Cardiac muscle cell (in vitro differentiated cells and primary cell): ENCODE data around the gene GID8. TPM values are rescaled to one million over a fixed set of nuclear protein-coding genes. Genes with fewer than 3 reads are reported as not detected.

Experiments
- DNase-seq, 2 donors: peaks; one replicate each; pipeline versions ENCODE4 v3.0.0 to v3.0.0-alpha.2; 2010 to 2017; ENCODE audit warnings: low read depth in 1 of 2, low spot score in 1 of 2
- H3K27ac ChIP-seq: fragments of 200-600 bp; sonication (generic); 2 replicates; pipeline ENCODE4 v1.5.1; 2016
- H3K27me3 ChIP-seq: fragments of 200-600 bp; sonication (generic); 2 replicates; pipeline ENCODE4 v1.6.0; 2016; ENCODE audit warnings: control low read depth
- H3K36me3 ChIP-seq: fragments of 200-600 bp; sonication (generic); 2 replicates; pipeline ENCODE4 v1.5.1; 2016; ENCODE audit warnings: control low read depth
- H3K4me1 ChIP-seq: fragments of 200-600 bp; sonication (generic); 2 replicates; pipeline ENCODE4 v1.8.1; 2017; ENCODE audit warnings: low read depth, mild to moderate bottlenecking, mixed run types
- H3K4me3 ChIP-seq: fragments of 200-600 bp; sonication (generic); 2 replicates; pipeline ENCODE4 v1.5.1; 2016; ENCODE audit warnings: mild to moderate bottlenecking
- H3K9me3 ChIP-seq: fragments of 200-600 bp; sonication (generic); 2 replicates; pipeline ENCODE4 v1.5.1; 2017; ENCODE audit warnings: low read depth, mild to moderate bottlenecking, control low read depth
- CTCF ChIP-seq: IDR thresholded peaks from 2 replicates; pipeline ENCODE4 v1.5.1; 2012; ENCODE audit warnings: low read depth, mild to moderate bottlenecking, low read length
- polyA plus RNA-seq: library from polyadenylated mRNA; unstranded; fragments of >200 nt; fragmentation: Nextera tagmentation; extraction: Ambion mirVana; gene quantifications from 2 replicates; pipeline ENCODE4 v1.2.1, GENCODE V29; 2016
- total RNA-seq: library from RNA; depleted of rRNA; stranded (reverse); fragments of >200 nt; gene quantifications from 2 replicates; pipeline ENCODE4 v1.2.3, GENCODE V29; 2016

Gene GID8
- total and polyA plus RNA-seq, 2 experiments from 2014 or later: 24.5 to 49.5 TPM

- Histone ChIP-seq H3K4me3 (no peak overlapping the region), H3K4me1 (no peaks in the 10 kb centered on the region), H3K27ac (no peak overlapping the region), H3K27me3 (peaks cover 53% of the 10 kb centered on the region), H3K9me3 (no peaks in the 10 kb centered on the region), H3K36me3 (no peaks in the 10 kb centered on the region)
- DNase-seq: no peak
- no peak for TF ChIP-seq CTCF
Measured at GRCh38 chr20:62993856-62994494, 56.0 kb downstream of the GID8 start.

- Histone ChIP-seq H3K27me3 (peaks cover 57% of the 10 kb centered on the region), H3K27ac (no peak overlapping the region), H3K4me1 (no peaks in the 10 kb centered on the region), H3K4me3 (no peak overlapping the region), H3K36me3 (no peaks in the 10 kb centered on the region), H3K9me3 (no peaks in the 10 kb centered on the region)
- no peak for DNase-seq
- no peak for TF ChIP-seq CTCF
Measured at GRCh38 chr20:62994869-62995281, 56.9 kb downstream of the GID8 start.

GRCh38 chr20:62995481-62995880 is 57.5 kb downstream of the GID8 start:
- Histone ChIP-seq H3K27ac (no peak overlapping the region), H3K4me1 (no peaks in the 10 kb centered on the region), H3K36me3 (no peaks in the 10 kb centered on the region), H3K9me3 (no peaks in the 10 kb centered on the region), H3K27me3 (peaks cover 58% of the 10 kb centered on the region), H3K4me3 (no peak overlapping the region)
- TF ChIP-seq CTCF: no peak
- no peak for DNase-seq

GRCh38 chr20:62995898-62996595 is 58.1 kb downstream of the GID8 start:
- Histone ChIP-seq H3K27ac (no peak overlapping the region), H3K27me3 (peaks cover 60% of the 10 kb centered on the region), H3K4me3 (no peak overlapping the region), H3K9me3 (no peaks in the 10 kb centered on the region), H3K4me1 (no peaks in the 10 kb centered on the region), H3K36me3 (no peaks in the 10 kb centered on the region)
- no peak for DNase-seq
- TF ChIP-seq CTCF: no peak

- H3K27ac ChIP-seq: no peak overlapping the region
- peaks cover 61% of the 10 kb centered on the region for H3K27me3 ChIP-seq
- TF ChIP-seq CTCF: no peak
- no peaks in the 10 kb centered on the region for H3K36me3 ChIP-seq
- DNase-seq: no peak
- H3K4me1 ChIP-seq: no peaks in the 10 kb centered on the region
- no peaks in the 10 kb centered on the region for H3K9me3 ChIP-seq
- no peak overlapping the region for H3K4me3 ChIP-seq
Measured at GRCh38 chr20:62996596-62996982, 58.6 kb downstream of the GID8 start.
